Loucy (cell line): ENCODE measurements around the gene APOBEC4.
"Not testable (repeated sequence)": the region's sequence is repeated elsewhere in the genome, so short reads cannot be mapped to it uniquely, and the experiment has no call there.

Experiments
- H2AFZ ChIP-seq: fragments of 200-600 bp; sonication (generic); 2 replicates; pipeline ENCODE4 v1.6.0; 2016; ENCODE audit warnings: antibody characterized with exemption, mild to moderate bottlenecking, low read length, moderate library complexity
- H3F3A ChIP-seq: fragments of 200-600 bp; 2 replicates; pipeline ENCODE4 v1.6.0; 2016; ENCODE audit warnings: antibody characterized with exemption, low read depth, mild to moderate bottlenecking
- H3K27me3 ChIP-seq: fragments of 200-600 bp; sonication (generic); 2 replicates; pipeline ENCODE4 v1.6.1; 2014; ENCODE audit warnings: low read length, mild to moderate bottlenecking; ENCODE audit not compliant: insufficient read depth, poor library complexity, severe bottlenecking
- H3K36me3 ChIP-seq: fragments of 200-600 bp; sonication (generic); 2 replicates; pipeline ENCODE4 v1.6.1; 2016; ENCODE audit warnings: low read length; ENCODE audit not compliant: insufficient read depth
- H3K4me1 ChIP-seq: fragments of 200-600 bp; sonication (generic); 2 replicates; pipeline ENCODE4 v1.5.1; 2014; ENCODE audit warnings: low read length, mild to moderate bottlenecking; ENCODE audit not compliant: insufficient read depth, poor library complexity, severe bottlenecking
- H3K4me2 ChIP-seq: fragments of 200-600 bp; sonication (generic); 2 replicates; pipeline ENCODE4 v1.6.0; 2014; ENCODE audit warnings: antibody characterized with exemption, low read length, low read depth, mild to moderate bottlenecking; ENCODE audit not compliant: poor library complexity, severe bottlenecking
- H3K4me3 ChIP-seq: fragments of 200-600 bp; sonication (generic); 2 replicates; pipeline ENCODE4 v1.5.1; 2014; ENCODE audit warnings: low read length, mild to moderate bottlenecking, mixed read lengths; ENCODE audit not compliant: poor library complexity, severe bottlenecking
- H3K79me2 ChIP-seq: fragments of 200-600 bp; sonication (generic); 2 replicates; pipeline ENCODE4 v1.6.1; 2014; ENCODE audit warnings: low read length; ENCODE audit not compliant: insufficient read depth
- H3K9ac ChIP-seq: fragments of 200-600 bp; sonication (generic); 2 replicates; pipeline ENCODE4 v1.6.0; 2014; ENCODE audit warnings: mild to moderate bottlenecking, low read depth, low read length, moderate library complexity; ENCODE audit not compliant: poor library complexity, severe bottlenecking
- H3K9me2 ChIP-seq: fragments of 200-600 bp; sonication (generic); replicated peaks from 2 replicates; pipeline ENCODE4 v1.6.1; 2016; ENCODE audit warnings: low read depth, low read length, mixed read lengths
- H3K9me3 ChIP-seq: fragments of 200-600 bp; sonication (generic); 2 replicates; pipeline ENCODE4 v1.6.1; 2014; ENCODE audit warnings: mild to moderate bottlenecking, antibody characterized with exemption, low read length, low read depth; ENCODE audit not compliant: insufficient read depth
- H4K20me1 ChIP-seq: fragments of 200-600 bp; sonication (generic); 2 replicates; pipeline ENCODE4 v1.6.0; 2014; ENCODE audit warnings: antibody characterized with exemption, low read length, mild to moderate bottlenecking; ENCODE audit not compliant: insufficient read depth, poor library complexity, severe bottlenecking
- CTCF ChIP-seq: fragments of 200-600 bp; sonication (generic); conservative IDR thresholded peaks from 2 replicates; pipeline ENCODE4 v1.5.1; 2014; ENCODE audit warnings: mild to moderate bottlenecking, antibody characterized with exemption, low read length
- EZH2phosphoT487 ChIP-seq: fragments of 200-600 bp; IDR thresholded peaks from 2 replicates; pipeline ENCODE4 v1.6.1; 2018; ENCODE audit warnings: antibody characterized with exemption, mild to moderate bottlenecking, moderate library complexity, borderline replicate concordance

APOBEC4 gene

GRCh38 chr1:183686229-183686628, 33.1 kb upstream of the APOBEC4 start:
- no peaks in the 10 kb centered on the region for H3K9me3 ChIP-seq
- no peaks in the 10 kb centered on the region for H3K36me3 ChIP-seq
- H3K9me2 ChIP-seq: no peaks in the 10 kb centered on the region
- H3K9ac ChIP-seq: no peak overlapping the region
- no peaks in the 10 kb centered on the region for H3K27me3 ChIP-seq
- H3K4me3 ChIP-seq: no peak overlapping the region
- no peaks in the 10 kb centered on the region for H3F3A ChIP-seq
- H2AFZ ChIP-seq: no peak overlapping the region
- H3K4me2 ChIP-seq: no peak overlapping the region
- H3K4me1 ChIP-seq: no peaks in the 10 kb centered on the region
- H3K79me2 ChIP-seq: no peaks in the 10 kb centered on the region
- H4K20me1 ChIP-seq: no peaks in the 10 kb centered on the region
- no peak for TF ChIP-seq EZH2phosphoT487

GRCh38 chr1:183685112-183685713, 32.1 kb upstream of the APOBEC4 start:
- H4K20me1 ChIP-seq: no peaks in the 10 kb centered on the region
- H3K9ac ChIP-seq: no peak overlapping the region
- no peaks in the 10 kb centered on the region for H3K9me3 ChIP-seq
- no peak overlapping the region for H2AFZ ChIP-seq
- no peaks in the 10 kb centered on the region for H3K9me2 ChIP-seq
- no peak overlapping the region for H3K4me2 ChIP-seq
- no peaks in the 10 kb centered on the region for H3K4me1 ChIP-seq
- H3K27me3 ChIP-seq: no peaks in the 10 kb centered on the region
- TF ChIP-seq EZH2phosphoT487 (no peak), CTCF (peak; percentile 82)
- H3F3A ChIP-seq: no peaks in the 10 kb centered on the region
- H3K36me3 ChIP-seq: no peaks in the 10 kb centered on the region
- no peak overlapping the region for H3K4me3 ChIP-seq
- no peaks in the 10 kb centered on the region for H3K79me2 ChIP-seq

GRCh38 chr1:183679363-183679762, 26.2 kb upstream of the APOBEC4 start:
- H3F3A ChIP-seq, H4K20me1 ChIP-seq, H2AFZ ChIP-seq, H3K4me1 ChIP-seq, H3K27me3 ChIP-seq, H3K9ac ChIP-seq, H3K9me3 ChIP-seq, H3K4me2 ChIP-seq, H3K4me3 ChIP-seq, H3K36me3 ChIP-seq, H3K79me2 ChIP-seq, H3K9me2 ChIP-seq: not testable (repeated sequence)

GRCh38 chr1:183678819-183679218, 25.7 kb upstream of the APOBEC4 start:
- Histone ChIP-seq H3K9ac (no peak overlapping the region), H3K79me2 (no peaks in the 10 kb centered on the region), H3K9me2 (no peaks in the 10 kb centered on the region), H3K27me3 (no peaks in the 10 kb centered on the region), H3K9me3 (no peaks in the 10 kb centered on the region), H3K4me2 (no peak overlapping the region), H3F3A (no peaks in the 10 kb centered on the region), H3K36me3 (no peaks in the 10 kb centered on the region), H4K20me1 (no peaks in the 10 kb centered on the region), H3K4me1 (no peaks in the 10 kb centered on the region), H3K4me3 (no peak overlapping the region), H2AFZ (no peak overlapping the region)
- TF ChIP-seq EZH2phosphoT487 (no peak), CTCF (no peak)
